GM21528 (cell line): ENCODE results near the gene PNPLA8.
"Not testable (repeated sequence)": the region's sequence is repeated elsewhere in the genome, so short reads cannot be mapped to it uniquely, and the experiment has no call there.

Source experiments
- ATAC-seq: cut with Tn5 transposase; IDR thresholded peaks from one replicate; pipeline ENCODE4 v1.9.1; 2021; ENCODE audit warnings: mild to moderate bottlenecking, moderate library complexity; ENCODE audit not compliant: unreplicated experiment, low FRiP score

The PNPLA8 gene

DNA sequence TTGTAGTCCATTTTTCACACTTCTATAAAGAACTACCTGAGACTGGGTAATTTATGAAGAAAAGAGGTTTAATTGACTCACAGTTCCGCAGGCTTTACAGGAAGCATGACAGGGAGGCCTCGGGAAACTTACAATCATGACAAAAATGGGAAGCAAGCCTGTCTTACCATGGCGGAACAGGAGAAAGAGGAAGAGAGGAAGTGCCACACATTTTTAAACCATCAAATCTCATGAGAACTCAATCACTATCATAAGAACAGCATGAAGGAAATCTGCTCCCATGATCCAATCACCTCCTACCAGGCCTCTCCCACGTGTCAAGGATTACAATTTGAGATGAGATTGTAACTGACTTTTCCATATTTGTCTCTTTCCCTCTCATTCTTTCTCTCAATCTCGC, 9.3 kb upstream of the PNPLA8 start:
- ATAC-seq = no peak

DNA sequence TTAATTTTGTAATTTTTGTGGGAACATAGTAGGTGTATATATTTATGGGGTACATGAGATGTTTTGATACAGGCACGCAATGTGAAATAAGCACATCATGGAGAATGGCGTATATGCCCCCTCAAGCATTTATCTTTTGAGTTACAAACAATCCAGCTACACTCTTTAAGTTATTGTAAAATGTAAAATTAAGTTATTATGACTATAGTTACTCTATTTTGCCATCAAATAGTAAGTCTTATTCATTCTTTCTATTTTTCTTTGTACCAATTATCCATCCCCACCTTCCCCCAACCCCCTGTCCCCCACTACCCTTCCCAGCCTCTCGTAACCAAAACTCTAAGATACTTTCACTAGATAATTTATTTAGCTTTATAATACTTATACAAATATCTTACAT, 7.8 kb upstream of the PNPLA8 start:
- ATAC-seq = no peak

DNA sequence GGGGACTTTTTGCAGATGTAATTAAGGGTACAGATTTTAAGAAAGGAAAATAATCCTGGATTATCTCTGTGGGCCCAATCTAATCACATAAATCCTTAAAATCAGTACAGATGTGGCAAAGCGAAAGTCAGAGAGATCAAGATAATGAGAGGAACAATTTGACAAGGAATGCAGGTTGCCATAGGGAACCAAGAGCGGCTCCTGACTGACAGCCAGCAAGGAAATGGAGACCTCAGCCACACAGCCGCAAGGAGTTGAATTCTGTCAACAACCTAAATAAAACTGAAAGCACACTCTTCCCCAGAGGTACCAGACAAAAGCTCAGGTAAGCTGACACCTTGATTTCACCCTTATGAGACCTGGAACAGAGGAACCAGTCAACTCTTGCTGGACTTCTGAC, 3.4 kb upstream of the PNPLA8 start:
- no peak for ATAC-seq

DNA sequence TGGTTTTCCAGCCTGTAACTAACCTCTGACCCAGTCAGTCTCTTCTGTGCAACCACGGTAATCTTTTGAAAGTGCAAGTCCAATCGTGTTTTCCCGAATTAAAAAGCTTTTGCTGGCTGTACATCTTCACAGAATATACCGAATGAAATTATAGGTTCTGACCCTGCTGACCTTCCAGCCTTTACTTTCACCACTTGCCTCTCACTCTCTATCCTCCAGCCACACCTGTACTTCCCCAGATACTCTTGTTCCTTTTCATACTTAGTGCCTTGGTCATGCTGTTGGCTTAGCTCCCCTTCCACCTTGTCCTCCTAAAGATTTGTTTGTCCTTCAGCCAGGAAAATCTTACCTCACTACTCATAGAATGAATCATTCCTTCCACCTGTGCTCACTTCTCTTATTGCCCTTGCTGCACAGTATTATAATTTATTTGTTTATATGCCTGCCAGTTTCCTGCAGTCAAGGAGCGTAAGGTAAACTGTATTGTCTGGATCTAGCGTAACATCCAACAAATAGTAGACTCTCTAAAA, 2.3 kb upstream of the PNPLA8 start:
- ATAC-seq = no peak

DNA sequence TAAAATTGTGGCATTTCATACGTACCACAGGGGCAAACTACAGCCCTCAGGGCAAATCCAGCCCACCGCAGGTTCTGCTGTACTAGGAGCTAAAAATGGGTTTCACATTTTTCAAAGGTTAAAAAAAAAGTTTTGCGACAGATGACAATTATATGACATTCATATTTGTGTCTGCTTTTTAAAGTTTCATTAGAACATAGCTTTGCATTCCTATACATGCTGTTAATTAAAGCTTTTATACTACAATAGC, 758 bp upstream of the PNPLA8 start:
- no peak for ATAC-seq

DNA sequence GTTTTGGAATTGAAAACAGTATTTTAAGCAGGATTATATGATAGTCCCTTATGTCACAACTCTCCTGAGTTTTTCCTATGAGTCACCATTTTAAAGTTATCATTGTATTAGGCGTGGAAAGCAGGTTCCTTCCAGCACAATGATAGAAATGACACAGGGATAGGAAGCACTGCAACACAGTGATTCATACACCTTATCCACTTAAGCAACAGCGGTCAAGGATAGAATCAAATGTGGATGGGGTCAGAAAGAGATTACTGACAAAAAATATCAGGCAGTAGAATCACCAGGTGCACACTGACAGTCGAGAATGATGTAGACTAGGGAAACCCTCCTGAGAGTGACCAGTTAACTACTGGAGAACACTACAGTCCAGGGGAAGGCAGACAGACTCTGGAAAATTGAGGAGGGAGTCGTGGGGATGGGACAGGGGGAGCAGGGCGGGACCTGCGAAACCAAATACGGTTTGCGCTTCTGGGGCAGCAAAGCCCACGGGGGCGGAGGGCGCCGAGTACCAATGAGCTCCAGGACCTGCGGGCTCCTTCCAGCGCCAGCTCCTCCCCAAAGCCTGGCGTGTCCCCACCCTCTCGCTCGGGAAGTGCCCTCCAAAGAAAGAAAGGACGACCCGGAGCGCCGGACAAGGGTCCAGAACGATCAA, 479 bp downstream of the PNPLA8 start:
- ATAC-seq = peak; percentile 56

DNA sequence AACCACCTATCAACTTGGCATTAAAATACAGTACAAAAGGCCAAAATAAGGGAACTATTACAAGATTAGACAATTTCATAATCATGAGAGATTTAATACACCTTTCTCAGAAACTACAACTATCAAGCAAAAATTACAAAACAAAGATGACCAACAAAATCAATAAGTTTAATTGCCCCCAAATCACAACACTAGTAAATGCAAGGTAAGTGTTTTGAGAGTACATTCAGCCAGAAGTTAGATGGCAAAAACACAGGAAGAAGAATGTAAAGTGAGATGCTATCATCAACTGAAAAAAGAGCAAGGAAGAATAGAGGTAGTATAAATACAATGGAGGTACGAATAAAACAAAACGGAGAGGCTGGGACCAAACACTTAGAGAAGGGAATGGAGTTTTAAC, 3.2 kb downstream of the PNPLA8 start:
- no peak for ATAC-seq

DNA sequence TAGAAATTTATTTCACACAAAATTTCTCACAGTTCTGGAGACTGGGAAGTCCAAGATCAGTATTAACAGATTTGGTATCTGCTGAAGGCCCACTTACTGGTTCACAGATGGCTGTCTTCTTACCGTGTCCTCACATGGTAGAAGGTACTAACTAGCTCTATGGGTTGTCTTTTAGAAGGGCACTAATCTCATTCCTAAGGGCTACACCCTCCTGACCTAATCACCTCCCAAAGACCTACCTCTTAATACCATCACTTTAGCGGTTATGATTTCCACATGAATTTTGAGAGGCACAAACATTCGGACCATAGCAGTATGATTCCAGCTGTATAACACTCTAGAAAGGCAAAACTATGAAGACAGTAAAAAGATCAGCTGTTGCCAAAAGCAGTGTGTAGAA, 8.0 kb downstream of the PNPLA8 start:
- ATAC-seq = no peak

DNA sequence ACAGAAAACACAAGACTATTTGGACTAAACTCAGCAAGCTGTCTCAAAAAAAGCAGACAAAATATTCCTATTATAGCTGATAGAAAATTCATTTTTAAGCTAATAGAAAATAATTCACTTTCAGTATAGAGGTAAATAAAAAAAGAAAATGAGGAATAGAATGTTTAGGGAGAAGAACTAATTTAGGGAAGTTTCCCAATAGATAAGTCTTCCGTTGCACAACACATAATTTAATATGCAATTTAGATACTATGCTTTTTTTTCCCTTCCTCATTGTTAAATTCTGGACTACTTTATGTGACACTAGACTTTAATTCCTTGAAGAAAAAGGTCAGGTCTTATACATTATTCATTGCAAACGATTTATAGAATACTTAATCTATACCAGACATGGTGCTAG, 10.3 kb downstream of the PNPLA8 start:
- ATAC-seq = no peak

DNA sequence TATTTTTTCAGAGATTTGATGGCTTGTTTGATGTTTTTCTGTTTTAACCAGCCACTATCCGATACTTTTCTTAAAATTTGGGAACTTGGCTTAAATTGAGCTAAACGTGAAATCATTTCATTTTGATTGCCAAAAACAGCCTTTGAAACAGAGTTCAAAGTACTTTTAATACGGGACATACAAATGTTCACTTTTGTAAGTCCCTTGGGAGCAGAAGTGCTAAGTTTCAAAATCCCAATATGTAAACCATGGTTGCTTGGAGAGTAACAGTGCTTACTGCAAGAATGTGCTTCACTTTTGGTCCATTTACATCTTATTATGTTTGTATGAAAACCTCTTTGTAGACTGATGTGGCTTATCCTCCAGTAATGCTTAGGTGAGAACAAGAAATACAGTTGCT, 10.9 kb downstream of the PNPLA8 start:
- ATAC-seq = no peak

DNA sequence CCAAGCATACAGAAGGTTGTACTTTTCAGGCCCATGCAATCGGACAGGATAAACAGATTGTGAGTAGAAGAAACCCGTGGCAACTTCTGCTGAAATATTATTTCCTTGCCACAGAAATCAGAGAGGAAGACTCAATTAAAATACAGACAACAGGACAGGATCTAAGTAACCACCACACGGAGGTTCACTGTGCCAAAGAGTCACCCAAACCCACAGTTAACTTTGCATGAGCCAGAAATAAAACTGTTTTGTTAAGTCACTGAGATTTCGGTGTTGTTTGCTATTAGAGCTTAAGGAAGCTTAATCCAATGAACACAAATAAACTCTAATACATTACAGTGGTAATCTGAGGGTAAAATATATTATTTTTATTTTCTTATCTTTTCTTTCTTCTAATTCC, 14.0 kb downstream of the PNPLA8 start:
- no peak for ATAC-seq

DNA sequence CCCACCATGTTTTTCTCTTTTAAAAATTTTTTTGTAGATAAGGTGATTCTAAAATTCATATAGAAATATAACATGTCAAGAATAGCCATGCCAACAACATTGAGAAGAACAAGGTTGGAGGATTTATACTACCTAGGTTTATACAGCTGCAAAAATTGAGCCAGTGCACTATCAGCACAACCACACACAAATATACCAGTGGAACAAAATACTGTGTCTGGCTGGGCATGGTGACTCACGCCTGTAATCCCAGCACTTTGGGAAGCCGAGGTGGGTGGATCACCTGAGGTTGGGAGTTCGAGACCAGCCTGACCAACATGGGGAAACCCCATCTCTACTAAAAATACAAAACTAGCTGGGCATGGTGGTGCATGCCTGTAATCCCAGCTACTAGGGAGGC, 21.4 kb downstream of the PNPLA8 start:
- not testable (repeated sequence) for ATAC-seq

DNA sequence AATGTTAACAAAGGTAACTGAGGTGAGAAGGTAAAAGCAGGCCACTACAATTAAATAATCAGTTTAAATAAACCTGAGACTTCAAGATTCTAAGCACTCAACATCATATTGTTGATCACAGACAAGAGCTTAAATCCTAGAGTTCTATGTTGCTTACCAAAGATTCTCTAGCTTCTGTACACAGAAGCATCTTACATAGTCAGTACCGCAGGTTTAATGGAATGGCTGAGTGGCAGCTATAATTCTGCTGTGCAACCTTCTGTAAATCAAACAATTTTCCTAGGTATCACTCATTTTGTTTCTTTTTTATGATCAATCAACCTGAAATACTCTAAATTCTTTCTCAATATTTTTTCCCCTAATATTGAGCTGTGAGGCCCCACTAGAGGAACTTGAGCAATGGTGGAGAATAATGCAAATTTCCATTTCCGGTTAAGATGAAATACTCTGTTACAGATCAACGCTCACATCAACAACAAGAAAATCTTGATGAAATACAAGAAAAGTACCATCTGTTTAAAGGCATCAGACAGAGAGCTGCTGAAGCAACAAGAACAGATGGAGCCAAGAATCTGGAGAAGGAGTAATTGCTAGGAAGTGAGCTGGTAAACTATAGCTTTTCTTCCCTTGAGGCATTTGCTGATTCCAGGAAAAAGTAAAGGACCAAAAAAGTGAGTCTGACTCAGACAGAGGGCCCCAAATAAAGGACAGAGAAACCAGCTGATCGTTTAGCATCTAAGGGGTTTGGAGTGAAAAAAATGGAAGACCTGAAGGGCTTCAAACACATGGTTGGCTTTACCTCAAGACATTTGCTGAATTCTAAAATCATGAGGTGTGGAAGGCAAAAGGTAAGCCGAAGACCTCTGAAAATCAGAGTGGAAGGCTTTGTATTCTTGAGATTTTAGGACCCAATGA, 22.6 kb downstream of the PNPLA8 start:
- peak; percentile 93 for ATAC-seq

DNA sequence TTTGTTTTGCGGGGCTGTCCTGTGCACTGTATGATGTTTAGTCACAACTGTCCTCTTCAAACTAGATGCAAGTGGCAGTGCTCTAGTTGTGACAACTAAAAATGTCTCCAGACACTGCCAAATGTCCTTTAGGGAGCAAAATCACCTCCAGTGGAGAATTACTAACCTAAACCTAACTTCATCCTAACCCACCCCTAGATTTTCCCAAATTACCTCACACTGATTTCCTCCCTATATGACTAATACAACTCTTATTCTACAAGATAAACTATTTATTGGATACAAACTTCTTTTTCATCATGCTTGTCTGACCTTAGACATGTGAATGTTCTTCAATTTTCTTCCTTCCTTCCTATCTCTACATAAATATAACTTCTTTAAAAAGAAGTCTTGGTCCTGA, 26.4 kb downstream of the PNPLA8 start:
- ATAC-seq = no peak

DNA sequence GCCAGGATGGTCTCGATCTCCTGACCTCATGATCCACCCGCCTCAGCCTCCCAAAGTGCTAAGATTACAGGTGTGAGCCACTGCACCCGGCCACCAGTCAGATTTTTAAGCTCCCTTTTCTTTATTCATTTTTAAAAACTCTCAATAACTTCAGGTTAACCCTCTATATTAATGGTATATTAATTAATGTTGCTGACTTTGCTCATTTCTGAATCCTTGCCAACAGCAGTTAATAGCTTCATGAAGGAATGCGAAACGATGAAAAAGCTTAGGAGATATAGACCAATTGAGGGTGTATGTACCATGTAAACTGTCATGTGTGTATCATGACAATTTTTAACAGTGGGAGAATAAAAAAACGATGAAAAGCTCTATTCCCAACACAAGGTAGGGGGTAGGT, 27.5 kb downstream of the PNPLA8 start:
- no peak for ATAC-seq

DNA sequence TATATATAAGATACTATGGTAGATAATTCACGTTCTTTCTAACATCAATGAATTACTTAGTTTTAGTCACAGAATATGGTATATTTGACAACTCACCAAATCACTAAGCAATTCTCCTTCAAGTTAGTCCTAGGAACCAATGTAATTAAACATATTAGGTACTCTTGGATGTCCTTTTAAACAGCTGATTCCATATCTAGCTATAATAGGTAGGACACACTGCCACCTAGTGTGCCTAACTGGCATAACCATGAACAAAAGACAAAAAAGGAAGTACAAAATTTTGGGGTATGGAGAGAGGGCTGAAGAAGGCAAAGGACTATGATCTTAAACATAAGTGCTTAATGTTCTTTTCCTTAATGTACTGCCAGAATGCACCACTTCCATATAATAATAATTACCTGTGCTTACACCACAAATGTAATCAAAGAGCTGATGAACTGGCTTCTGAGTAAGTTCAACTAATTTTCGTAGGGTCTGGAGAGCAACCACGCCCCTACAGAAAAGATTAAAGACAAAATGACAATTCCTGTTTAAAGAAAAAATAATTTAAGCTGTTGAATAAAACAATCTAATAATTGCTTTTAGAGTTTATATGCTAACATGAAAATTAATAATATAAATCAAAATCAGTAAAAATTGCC, 28.7 kb downstream of the PNPLA8 start:
- ATAC-seq = peak; percentile 68

DNA sequence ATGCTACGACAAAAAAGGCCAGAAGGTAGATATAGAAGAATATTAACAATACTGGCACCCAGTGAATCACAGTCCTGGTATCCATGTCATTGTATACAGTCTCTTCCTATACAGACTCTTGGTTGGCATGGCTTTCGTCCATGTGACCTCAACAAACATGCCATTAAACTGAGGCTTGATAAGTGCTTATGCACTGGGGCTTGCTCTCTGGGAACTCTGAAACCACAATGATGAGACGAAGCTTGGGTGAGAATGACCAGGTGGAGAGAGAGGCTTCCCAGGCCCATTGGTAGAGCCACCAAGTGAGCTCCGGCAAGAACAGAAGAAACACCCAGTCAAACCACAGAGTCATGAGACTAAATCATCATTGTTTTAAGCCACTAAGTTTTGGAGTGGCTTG, 33.2 kb downstream of the PNPLA8 start:
- no peak for ATAC-seq

DNA sequence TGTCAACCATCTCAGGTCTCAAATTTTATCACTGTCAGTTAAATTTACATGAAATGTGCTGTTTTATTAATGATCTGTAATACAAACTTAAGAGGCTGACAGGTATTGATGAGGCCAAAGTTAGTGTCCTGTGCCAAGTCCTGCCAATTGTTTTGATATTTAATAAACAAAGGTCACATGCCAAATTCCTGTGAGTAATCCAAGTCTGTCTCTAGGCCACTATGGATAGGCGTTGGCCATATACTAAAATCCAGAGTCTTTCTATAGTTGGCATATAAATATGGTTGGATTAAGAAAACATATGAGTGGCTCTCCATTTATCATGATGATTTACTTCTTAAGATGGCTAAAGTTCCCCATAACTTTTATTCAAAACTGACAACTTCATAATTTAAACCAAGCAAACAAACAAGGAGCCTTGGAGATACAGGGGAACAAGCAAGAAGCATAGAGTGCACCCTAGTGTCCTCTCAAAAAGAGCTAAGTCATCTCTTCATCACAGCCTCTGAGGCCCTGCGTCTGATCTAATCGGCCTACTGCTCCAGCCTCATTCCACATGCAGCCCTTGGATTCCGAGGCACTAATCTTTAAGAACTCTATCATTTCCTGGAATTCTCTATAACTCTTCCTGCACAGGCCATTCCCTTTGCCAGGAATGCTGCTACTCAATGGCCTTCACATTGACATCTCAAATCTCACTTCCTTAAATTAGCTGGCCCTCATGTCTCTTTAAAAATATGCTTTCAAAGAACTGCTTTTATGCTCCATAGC, 37.0 kb downstream of the PNPLA8 start:
- ATAC-seq = no peak

DNA sequence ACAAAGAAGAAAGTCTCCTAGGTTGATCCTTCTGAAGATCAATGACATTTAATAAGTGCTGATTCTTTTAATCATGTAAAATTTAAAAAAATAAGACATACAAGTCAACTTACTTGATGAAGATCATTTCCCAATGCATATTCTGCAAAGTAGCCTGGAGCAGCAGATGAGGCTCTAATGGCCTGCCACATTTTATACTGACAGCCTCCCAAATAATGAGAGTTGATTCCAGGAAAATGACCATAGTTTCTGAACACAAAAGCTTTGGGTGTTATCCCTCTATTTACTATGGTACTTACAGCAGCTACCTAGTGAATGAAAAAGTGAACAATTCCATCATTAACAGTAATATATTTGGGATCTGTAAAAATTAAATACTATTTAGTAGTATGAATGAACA, 38.3 kb downstream of the PNPLA8 start:
- ATAC-seq = no peak

DNA sequence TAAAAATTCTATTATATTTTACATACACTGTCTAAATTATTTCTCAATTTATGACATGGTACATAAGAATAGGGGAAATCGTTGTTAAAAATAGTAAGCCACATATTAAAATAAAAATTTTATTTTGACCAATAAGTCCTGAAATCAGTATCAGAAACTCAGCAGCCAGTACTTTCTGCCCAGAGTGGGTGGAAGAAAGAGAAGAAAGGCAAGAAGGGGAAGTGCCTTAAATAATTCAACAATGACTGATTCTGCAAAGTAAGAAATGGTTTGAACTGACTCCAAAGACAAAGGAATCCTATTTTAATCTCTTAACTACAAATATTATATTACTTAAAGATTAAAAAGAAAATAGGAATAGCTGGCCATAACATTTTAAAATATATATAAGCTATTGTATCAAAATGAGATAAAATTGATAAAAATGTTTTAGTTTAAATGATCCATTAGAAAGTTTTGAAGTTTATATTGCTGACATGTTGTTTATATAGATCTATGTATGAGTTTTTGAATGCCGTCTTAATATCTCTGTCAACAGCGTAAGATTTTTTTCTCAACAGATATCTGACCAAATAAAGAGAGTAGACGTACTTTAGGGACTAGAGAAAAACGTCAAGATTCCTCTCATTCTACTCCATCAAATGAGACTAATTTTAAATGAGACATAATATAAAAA, 39.5 kb downstream of the PNPLA8 start:
- no peak for ATAC-seq
